Measurements from ENCODE around the gene CAPN8. TPM values are rescaled to one million over a fixed set of nuclear protein-coding genes. Genes with fewer than 3 reads are reported as not detected.

CAPN8 gene
- total and polyA plus RNA-seq, 4 donors, result 30.5 to 123 (median 81.2) TPM

DNA sequence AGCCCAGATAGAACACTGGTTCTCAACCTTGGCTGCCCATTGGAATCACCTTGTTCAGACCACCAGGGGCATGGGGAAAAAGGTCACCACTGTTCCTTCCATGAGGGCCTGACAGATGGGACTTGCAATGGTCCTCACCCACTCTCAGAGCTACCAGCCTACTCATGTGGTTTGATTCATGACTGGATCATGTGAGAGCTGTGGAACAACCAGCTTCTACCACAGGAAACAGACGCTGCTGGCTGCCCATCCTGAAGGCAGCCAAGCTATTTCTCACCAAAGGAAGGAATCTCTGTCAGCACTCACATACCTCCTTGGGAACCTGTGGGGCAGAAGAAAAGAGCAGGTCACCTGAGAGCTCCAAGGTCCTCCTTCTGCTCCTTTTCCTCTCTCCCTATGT lies 53.6 kb downstream of the CAPN8 start:
- H3K4me1 ChIP-seq (ENCODE audit: control insufficient read depth in 5 of 5, insufficient read depth in 5 of 5, low read length in 5 of 5), result no peaks in the 10 kb centered on the region
- no peak overlapping the region for H3K9ac ChIP-seq (ENCODE audit: insufficient read depth in 1 of 2, low read length in 2 of 2)
- H3K9me3 ChIP-seq (ENCODE audit: control insufficient read depth in 4 of 4, insufficient read depth in 3 of 4, low read length in 3 of 4), result no peaks in the 10 kb centered on the region
- H3K27ac ChIP-seq (ENCODE audit: low read depth in 1 of 2, low read length in 1 of 2), result no peak overlapping the region
- H3K36me3 ChIP-seq (ENCODE audit: control insufficient read depth in 4 of 4, insufficient read depth in 4 of 4, low read length in 4 of 4), result no peaks in the 10 kb centered on the region
- no peaks in the 10 kb centered on the region for H3K27me3 ChIP-seq (ENCODE audit: control insufficient read depth in 3 of 3, insufficient read depth in 3 of 3, low read length in 2 of 3)
- 0% methylated on average over 1 of the region's 1 CpG for WGBS, 2 donors
- DNase-seq (no peak), ATAC-seq (ENCODE audit: insufficient read depth, low FRiP score) (no peak)
- TF ChIP-seq, protein P1, sequence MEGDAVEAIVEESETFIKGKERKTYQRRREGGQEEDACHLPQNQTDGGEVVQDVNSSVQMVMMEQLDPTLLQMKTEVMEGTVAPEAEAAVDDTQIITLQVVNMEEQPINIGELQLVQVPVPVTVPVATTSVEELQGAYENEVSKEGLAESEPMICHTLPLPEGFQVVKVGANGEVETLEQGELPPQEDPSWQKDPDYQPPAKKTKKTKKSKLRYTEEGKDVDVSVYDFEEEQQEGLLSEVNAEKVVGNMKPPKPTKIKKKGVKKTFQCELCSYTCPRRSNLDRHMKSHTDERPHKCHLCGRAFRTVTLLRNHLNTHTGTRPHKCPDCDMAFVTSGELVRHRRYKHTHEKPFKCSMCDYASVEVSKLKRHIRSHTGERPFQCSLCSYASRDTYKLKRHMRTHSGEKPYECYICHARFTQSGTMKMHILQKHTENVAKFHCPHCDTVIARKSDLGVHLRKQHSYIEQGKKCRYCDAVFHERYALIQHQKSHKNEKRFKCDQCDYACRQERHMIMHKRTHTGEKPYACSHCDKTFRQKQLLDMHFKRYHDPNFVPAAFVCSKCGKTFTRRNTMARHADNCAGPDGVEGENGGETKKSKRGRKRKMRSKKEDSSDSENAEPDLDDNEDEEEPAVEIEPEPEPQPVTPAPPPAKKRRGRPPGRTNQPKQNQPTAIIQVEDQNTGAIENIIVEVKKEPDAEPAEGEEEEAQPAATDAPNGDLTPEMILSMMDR (IDR thresholded peaks at IDR 0.05; ENCODE audit: control extremely low read depth, extremely low read depth), result no peak
- H3K4me3 ChIP-seq, result no peak overlapping the region

DNA sequence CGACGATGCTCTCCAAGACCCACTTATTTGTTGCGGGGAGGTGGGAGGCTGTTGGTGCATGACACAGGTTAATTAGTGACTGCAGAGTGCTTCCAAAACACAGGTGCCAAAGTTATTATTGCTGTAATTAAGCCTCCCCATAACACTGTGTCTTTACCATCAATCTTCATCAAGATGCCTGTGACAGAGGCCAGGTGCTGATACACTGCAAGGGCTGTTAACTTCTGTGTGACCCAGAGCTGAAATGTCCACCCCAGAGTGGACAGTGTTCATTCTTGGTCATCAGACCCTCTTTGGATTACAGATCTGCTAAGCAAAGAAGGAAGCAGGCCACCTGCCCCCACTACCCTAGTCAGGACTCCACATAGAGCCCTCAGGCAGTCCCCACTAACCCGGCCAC lies 55.5 kb downstream of the CAPN8 start:
- TF ChIP-seq, protein P1 (IDR thresholded peaks at IDR 0.05; ENCODE audit: control extremely low read depth, extremely low read depth), result no peak
- ATAC-seq (ENCODE audit: insufficient read depth, low FRiP score) (no peak), DNase-seq (no peak)
- 96% methylated on average over 4 of the region's 4 CpGs for WGBS, 2 donors
- Histone ChIP-seq H3K27ac (ENCODE audit: low read depth in 1 of 2, low read length in 1 of 2) (no peak overlapping the region), H3K9me3 (ENCODE audit: control insufficient read depth in 4 of 4, insufficient read depth in 3 of 4, low read length in 3 of 4) (no peaks in the 10 kb centered on the region), H3K9ac (ENCODE audit: insufficient read depth in 1 of 2, low read length in 2 of 2) (no peak overlapping the region), H3K36me3 (ENCODE audit: control insufficient read depth in 4 of 4, insufficient read depth in 4 of 4, low read length in 4 of 4) (no peaks in the 10 kb centered on the region), H3K4me3 (no peak overlapping the region), H3K27me3 (ENCODE audit: control insufficient read depth in 3 of 3, insufficient read depth in 3 of 3, low read length in 2 of 3) (no peaks in the 10 kb centered on the region), H3K4me1 (ENCODE audit: control insufficient read depth in 5 of 5, insufficient read depth in 5 of 5, low read length in 5 of 5) (no peaks in the 10 kb centered on the region)

DNA sequence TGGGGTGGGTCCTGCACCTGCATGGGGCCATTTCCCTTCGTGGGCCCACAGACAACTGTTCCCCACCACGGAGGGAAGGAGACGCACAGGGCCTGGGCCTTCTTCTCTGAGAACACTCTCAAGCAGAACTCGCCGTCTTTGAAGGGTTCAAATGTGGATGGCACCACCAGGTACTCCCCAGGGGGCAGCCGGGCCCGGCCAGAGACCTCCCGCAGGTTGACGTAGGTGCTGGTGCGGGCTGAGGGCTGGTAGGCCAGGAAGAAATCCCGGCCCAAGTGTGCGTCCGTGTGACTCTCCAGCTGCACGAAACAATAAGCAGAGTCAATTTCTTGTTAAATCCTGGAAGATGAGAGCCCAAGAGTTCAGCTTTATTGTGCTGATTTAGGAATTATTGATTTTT lies 56.4 kb downstream of the CAPN8 start:
- Histone ChIP-seq H3K4me3 (no peak overlapping the region), H3K27ac (ENCODE audit: low read depth in 1 of 2, low read length in 1 of 2) (no peak overlapping the region), H3K9ac (ENCODE audit: insufficient read depth in 1 of 2, low read length in 2 of 2) (no peak overlapping the region), H3K27me3 (ENCODE audit: control insufficient read depth in 3 of 3, insufficient read depth in 3 of 3, low read length in 2 of 3) (no peaks in the 10 kb centered on the region), H3K4me1 (ENCODE audit: control insufficient read depth in 5 of 5, insufficient read depth in 5 of 5, low read length in 5 of 5) (no peaks in the 10 kb centered on the region), H3K36me3 (ENCODE audit: control insufficient read depth in 4 of 4, insufficient read depth in 4 of 4, low read length in 4 of 4) (no peaks in the 10 kb centered on the region), H3K9me3 (ENCODE audit: control insufficient read depth in 4 of 4, insufficient read depth in 3 of 4, low read length in 3 of 4) (no peaks in the 10 kb centered on the region)
- DNase-seq (no peak), ATAC-seq (ENCODE audit: insufficient read depth, low FRiP score) (no peak)
- TF ChIP-seq, protein P1 (IDR thresholded peaks at IDR 0.05; ENCODE audit: control extremely low read depth, extremely low read depth), result no peak
- WGBS, 2 donors, result 95 to 96% methylated on average over 14 of the region's 14 CpGs

DNA sequence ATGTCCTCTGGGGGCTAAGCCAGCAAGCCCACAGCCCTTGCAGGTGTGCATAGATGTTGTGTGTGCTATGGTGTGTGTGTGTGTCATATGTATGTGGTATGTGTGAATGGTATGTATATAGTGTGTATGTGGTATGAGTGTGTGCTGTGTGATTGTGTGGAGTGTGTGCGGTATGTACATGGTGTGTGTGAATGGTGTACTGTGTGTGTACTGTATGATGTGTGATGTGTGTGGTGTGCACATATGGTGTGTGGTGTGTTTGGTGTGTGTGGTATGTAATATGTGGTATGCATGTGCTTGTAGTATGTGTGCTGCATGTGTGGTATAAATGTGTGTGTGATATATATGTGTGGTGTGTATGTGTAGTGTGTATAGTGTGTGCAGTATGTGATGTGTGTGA lies 107.0 kb downstream of the CAPN8 start:
- Histone ChIP-seq H3K9me3 (ENCODE audit: control insufficient read depth in 4 of 4, insufficient read depth in 3 of 4, low read length in 3 of 4) (no peaks in the 10 kb centered on the region), H3K4me1 (ENCODE audit: control insufficient read depth in 5 of 5, insufficient read depth in 5 of 5, low read length in 5 of 5) (no peaks in the 10 kb centered on the region), H3K4me3 (no peak overlapping the region), H3K27ac (ENCODE audit: low read depth in 1 of 2, low read length in 1 of 2) (no peak overlapping the region), H3K27me3 (ENCODE audit: control insufficient read depth in 3 of 3, insufficient read depth in 3 of 3, low read length in 2 of 3) (no peaks in the 10 kb centered on the region), H3K36me3 (ENCODE audit: control insufficient read depth in 4 of 4, insufficient read depth in 4 of 4, low read length in 4 of 4) (no peaks in the 10 kb centered on the region), H3K9ac (ENCODE audit: insufficient read depth in 1 of 2, low read length in 2 of 2) (no peak overlapping the region)
- TF ChIP-seq, protein P1 (IDR thresholded peaks at IDR 0.05; ENCODE audit: control extremely low read depth, extremely low read depth), result no peak
- no peak for ATAC-seq (ENCODE audit: insufficient read depth, low FRiP score)
- DNase-seq, result no peak
- 100% methylated on average over 1 of the region's 1 CpG for WGBS, 2 donors
